Right ventricle myocardium inferior (tissue), 1 donor: ENCODE measurements around the gene ALG6. TPM values are rescaled to one million over a fixed set of nuclear protein-coding genes. Genes with fewer than 3 reads are reported as not detected.
"Not testable (repeated sequence)": the region's sequence is repeated elsewhere in the genome, so short reads cannot be mapped to it uniquely, and the experiment has no call there.

Source experiments
- ATAC-seq: fragments of 200-7000 bp; cut with Tn5 transposase; one replicate; pipeline ENCODE4 v1.9.1; 2020; ENCODE audit warnings: mild to moderate bottlenecking, moderate library complexity
- DNase-seq: peaks from one replicate; pipeline ENCODE4 v3.0.0; 2021; ENCODE audit errors: missing footprints
- intact Hi-C: fragments of 100-400 bp; cut with DNase I; formaldehyde crosslinking; loops from one replicate; pipeline ENCODE4 v1.11.0; 2022
- total RNA-seq: library from RNA; stranded (reverse); fragmentation: NEBNext Ultra II Directional; extraction: Animal tissue kit (Norgen Biotek cat#: 25700); gene quantifications from one replicate; pipeline ENCODE4 v1.2.1, GENCODE V29; 2021
- donor health status: DM: no; HTN: yes; CAD: no; lungs with severe emphysema.

The ALG6 gene
- total RNA-seq, 1 donor from 2014 or later: 5.2 TPM

GRCh38 chr1:63403386-63403785 lies 36.0 kb downstream of the ALG6 start:
- intact Hi-C loops: no loop called here
- ATAC-seq (no peak), DNase-seq (no peak)

GRCh38 chr1:63405021-63405420 lies 37.6 kb downstream of the ALG6 start:
- no peak for ATAC-seq
- DNase-seq: no peak
- intact Hi-C loops: no loop called here

GRCh38 chr1:63405987-63406386 lies 38.6 kb downstream of the ALG6 start:
- ATAC-seq (no peak), DNase-seq (no peak)
- intact Hi-C loops: no loop called here

- ATAC-seq (no peak), DNase-seq (no peak)
- intact Hi-C loops: no loop called here
Measured at GRCh38 chr1:63407002-63407401, 39.6 kb downstream of the ALG6 start.

GRCh38 chr1:63408331-63408730 lies 40.9 kb downstream of the ALG6 start:
- no peak for DNase-seq
- ATAC-seq: no peak
- intact Hi-C loops: no loop called here

GRCh38 chr1:63411066-63411465 lies 43.6 kb downstream of the ALG6 start:
- no peak for DNase-seq
- no peak for ATAC-seq
- intact Hi-C loops: no loop called here

- ATAC-seq (no peak), DNase-seq (no peak)
- intact Hi-C loops: no loop called here
Measured at GRCh38 chr1:63413394-63413793, 46.0 kb downstream of the ALG6 start.

- DNase-seq (no peak), ATAC-seq (no peak)
- intact Hi-C loops: no loop called here
Measured at GRCh38 chr1:63414691-63415365, 47.4 kb downstream of the ALG6 start.

GRCh38 chr1:63418101-63418500 lies 50.7 kb downstream of the ALG6 start:
- no peak for ATAC-seq
- intact Hi-C loops: no loop called here
- DNase-seq: no peak

GRCh38 chr1:63420746-63421145 lies 53.3 kb downstream of the ALG6 start:
- DNase-seq, ATAC-seq, intact Hi-C loops: not testable (repeated sequence)

GRCh38 chr1:63423649-63424048 lies 56.2 kb downstream of the ALG6 start:
- intact Hi-C loops: no loop called here
- ATAC-seq: no peak
- no peak for DNase-seq

GRCh38 chr1:63428815-63429214 lies 61.4 kb downstream of the ALG6 start:
- intact Hi-C loops: no loop called here
- ATAC-seq: no peak

GRCh38 chr1:63429281-63429680 lies 61.9 kb downstream of the ALG6 start:
- ATAC-seq (no peak), DNase-seq (no peak)
- intact Hi-C loops: no loop called here

More at GRCh38 chr1:63428815-63429214, 61.4 kb downstream of the ALG6 start:
- DNase-seq: no peak

- ATAC-seq: no peak
- DNase-seq: no peak
- intact Hi-C loops: no loop called here
Measured at GRCh38 chr1:63435161-63435560, 67.7 kb downstream of the ALG6 start.

GRCh38 chr1:63442141-63442475 lies 74.7 kb downstream of the ALG6 start:
- DNase-seq (no peak), ATAC-seq (no peak)
- intact Hi-C loops: no loop called here

GRCh38 chr1:63448731-63449246 lies 81.4 kb downstream of the ALG6 start:
- intact Hi-C loops: no loop called here

GRCh38 chr1:63450416-63450815 lies 83.0 kb downstream of the ALG6 start:
- DNase-seq (no peak), ATAC-seq (no peak)
- intact Hi-C loops: no loop called here

More at GRCh38 chr1:63448731-63449246, 81.4 kb downstream of the ALG6 start:
- no peak for ATAC-seq
- no peak for DNase-seq

GRCh38 chr1:63453232-63453631 lies 85.8 kb downstream of the ALG6 start:
- intact Hi-C loops: no loop called here
- no peak for ATAC-seq

GRCh38 chr1:63454269-63454668 lies 86.8 kb downstream of the ALG6 start:
- intact Hi-C loops: no loop called here
- DNase-seq: no peak
- ATAC-seq: no peak

More at GRCh38 chr1:63453232-63453631, 85.8 kb downstream of the ALG6 start:
- DNase-seq: no peak

GRCh38 chr1:63458750-63459149 lies 91.3 kb downstream of the ALG6 start:
- ATAC-seq (no peak), DNase-seq (no peak)
- intact Hi-C loops: no loop called here

GRCh38 chr1:63461661-63462230 lies 94.3 kb downstream of the ALG6 start:
- no peak for DNase-seq
- ATAC-seq: no peak
- intact Hi-C loops: no loop called here
